GM21423 (cell line): Measurements from ENCODE around the gene RHD.
"Not testable (repeated sequence)": the region's sequence is repeated elsewhere in the genome, so short reads cannot be mapped to it uniquely, and the experiment has no call there.

Experiments
- ATAC-seq: cut with Tn5 transposase; IDR thresholded peaks from one replicate; pipeline ENCODE4 v1.9.1; 2021; ENCODE audit warnings: mild to moderate bottlenecking, moderate library complexity; ENCODE audit not compliant: unreplicated experiment

The RHD gene

DNA sequence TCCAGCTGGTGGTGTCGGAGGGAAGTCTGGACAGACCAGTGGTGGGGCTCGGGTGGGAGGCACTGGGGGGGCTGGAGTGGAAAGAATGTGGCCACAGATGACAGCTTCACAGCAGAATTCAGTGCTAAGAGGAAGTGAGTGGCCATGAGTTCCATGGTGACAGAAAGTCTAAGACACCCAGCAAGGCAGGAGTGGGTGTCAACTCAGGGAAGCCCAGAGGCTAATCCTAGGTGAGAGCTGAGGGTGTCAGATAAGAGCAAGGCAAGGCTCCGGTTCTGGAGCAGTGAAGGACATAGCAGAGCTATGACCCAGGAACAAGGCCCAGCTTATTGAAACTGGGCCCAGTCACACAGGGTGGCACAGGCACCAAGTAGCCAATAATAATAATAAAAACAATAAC is 30.0 kb downstream of the RHD start:
- ATAC-seq: not testable (repeated sequence)

DNA sequence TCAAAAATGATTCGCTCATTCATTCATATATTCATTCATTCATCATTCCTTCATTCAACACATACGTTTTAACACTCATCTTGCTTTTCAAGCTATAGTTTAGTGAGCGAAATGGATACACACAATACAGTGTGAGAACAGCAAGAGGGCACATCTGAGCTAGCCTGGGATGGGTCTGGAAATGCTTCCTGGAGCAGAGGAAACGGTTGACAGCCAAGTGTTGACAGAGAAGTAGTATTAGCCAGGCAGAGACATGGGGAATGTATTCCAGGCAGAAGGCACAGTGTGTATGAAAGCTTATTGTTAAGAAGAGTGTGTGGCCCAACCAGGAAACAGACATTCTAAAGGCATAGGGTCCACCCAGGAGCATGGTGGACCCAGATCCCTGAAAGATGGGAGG is 32.6 kb downstream of the RHD start:
- ATAC-seq: not testable (repeated sequence)

DNA sequence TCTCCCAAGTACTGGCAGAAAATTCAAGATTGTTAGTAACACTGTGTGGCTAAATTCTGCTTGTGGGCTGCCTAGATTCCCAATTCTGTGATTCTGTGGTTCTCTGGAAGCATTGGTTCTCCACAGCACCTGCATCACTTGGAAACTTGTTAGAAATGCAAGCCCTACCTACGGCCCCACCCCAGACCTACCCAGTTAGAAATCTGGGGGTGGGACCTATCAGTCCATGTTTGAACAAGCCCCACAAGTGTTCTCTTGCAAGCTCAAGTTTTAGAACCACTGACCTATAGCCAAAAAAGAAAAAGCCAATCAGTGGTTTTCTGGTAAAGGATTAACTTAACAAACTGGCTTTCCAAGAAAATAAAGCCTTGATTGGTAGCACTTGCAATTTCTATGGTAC is 35.9 kb downstream of the RHD start:
- ATAC-seq: not testable (repeated sequence)

GRCh38 chr1:25309085-25309484 is 36.8 kb downstream of the RHD start:
- not testable (repeated sequence) for ATAC-seq

- ATAC-seq: not testable (repeated sequence)
These were observed 37.2 kb downstream of the RHD start for GRCh38 chr1:25309486-25309885.

DNA sequence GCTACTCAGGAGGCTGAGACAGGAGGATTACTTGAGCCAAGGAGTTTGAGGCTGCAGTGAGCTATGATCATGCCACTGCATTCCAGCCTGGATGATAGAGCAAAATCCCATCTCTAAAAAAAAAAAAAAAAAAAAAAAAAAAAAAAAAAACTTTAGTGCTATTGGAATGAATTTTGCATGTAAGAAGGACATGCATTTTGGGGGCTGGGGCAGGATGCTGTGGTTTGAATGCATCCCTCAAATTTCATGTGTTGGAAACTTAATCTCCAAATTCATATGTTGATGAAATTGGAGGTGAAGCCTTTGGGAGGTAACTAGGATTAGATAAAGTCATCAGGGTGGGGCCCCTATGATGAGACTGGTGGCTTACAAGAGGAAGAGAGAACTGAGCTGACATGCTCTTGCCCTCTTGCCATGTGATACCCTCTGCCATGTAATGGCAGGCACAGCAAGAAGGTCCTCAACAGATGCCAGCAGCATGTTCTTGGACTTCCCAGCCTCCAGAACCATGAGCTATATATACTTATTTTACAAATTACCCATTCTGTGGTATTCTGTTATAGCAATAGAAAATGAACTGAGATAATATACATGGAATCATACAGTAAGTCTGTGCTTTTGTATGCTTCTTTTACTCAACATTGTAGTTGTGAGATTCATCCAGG is 40.6 kb downstream of the RHD start:
- ATAC-seq: not testable (repeated sequence)

GRCh38 chr1:25320314-25320938 is 48.1 kb downstream of the RHD start:
- not testable (repeated sequence) for ATAC-seq

DNA sequence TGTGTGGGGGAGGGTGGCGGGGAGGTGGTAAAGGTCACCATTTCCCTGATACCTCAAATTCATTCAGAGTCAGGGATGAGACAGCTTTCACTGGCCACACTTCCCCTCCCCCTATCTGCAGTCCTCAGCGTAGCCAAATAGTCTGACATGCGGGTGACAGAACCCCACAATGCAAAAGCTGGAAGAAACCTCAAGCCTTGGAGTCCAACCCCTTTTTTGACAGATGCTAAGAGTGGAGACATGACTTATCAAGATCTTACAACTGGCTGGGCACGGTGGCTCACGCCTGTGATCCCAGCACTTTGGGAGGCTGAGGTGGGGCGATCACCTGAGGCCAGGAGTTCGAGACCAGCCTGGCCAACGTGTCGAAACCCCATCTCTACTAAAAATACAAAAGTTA is 49.8 kb downstream of the RHD start:
- ATAC-seq: not testable (repeated sequence)

- not testable (repeated sequence) for ATAC-seq
These were observed 52.1 kb downstream of the RHD start for GRCh38 chr1:25324407-25324806.

DNA sequence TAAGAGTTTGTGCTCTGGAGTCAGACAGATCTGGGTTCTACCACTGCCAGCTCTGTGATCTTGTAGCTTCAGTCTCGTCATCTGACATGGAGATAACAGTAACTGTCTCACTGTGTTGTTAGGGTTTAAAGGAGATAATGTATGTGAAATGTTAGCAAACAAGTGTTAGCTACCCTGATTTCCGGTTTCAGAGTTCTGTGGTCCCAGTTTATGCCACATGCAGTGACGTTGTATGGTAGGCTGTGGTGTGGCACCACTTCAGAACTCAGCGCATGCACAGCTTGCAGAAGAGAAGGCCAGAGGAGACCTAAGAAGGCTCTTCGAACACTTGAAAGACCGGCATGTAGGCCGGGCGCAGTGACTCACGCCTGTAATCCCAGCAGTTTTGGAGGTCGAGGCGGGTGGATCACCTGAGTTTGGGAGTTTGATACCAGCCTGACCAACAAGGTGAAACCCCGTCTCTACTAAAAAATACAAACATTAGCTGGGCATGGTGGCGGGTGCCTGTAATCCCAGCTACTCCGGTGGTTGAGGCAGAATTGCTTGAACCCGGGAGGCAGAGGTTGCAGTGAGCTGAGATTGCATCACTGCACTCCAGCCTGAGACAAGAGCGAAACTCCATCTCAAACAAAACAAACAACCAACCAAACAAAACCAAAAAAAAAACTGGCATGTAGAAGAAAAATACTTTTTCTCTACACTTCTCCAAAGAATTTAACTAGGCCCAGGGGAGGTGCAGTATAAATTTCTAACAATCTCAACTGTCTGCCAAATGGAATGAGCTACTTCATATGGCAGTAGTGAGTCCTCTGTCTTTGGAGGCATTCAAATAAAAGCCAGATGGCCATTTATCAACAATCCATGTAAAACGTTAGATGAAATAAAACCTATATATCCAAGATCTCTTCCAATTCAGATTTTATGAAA is 55.8 kb downstream of the RHD start:
- ATAC-seq: not testable (repeated sequence)

- ATAC-seq: not testable (repeated sequence)
These were observed 56.5 kb downstream of the RHD start for GRCh38 chr1:25328791-25329185.

DNA sequence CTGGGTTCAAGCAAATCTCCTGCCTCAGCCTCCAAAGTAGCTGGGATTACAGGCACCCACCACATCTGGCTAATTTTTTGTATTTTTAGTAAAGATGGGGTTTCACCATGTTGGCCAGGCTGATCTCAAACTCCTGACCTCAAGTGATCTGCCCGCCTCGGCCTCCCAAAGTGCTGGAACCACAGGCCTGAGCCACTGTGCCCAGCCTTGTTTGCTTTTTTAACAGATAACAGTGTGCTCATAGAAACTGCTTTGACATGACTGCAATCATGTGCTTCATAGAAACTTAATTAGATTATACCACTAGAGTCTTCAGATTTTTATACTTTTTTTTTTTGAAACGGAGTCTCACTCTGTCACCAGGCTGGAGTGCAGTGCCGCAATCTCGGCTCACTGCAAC is 57.0 kb downstream of the RHD start:
- ATAC-seq: not testable (repeated sequence)

- not testable (repeated sequence) for ATAC-seq
These were observed 57.6 kb downstream of the RHD start for GRCh38 chr1:25329950-25330349.

GRCh38 chr1:25336922-25337354 is 64.6 kb downstream of the RHD start:
- ATAC-seq: not testable (repeated sequence)

DNA sequence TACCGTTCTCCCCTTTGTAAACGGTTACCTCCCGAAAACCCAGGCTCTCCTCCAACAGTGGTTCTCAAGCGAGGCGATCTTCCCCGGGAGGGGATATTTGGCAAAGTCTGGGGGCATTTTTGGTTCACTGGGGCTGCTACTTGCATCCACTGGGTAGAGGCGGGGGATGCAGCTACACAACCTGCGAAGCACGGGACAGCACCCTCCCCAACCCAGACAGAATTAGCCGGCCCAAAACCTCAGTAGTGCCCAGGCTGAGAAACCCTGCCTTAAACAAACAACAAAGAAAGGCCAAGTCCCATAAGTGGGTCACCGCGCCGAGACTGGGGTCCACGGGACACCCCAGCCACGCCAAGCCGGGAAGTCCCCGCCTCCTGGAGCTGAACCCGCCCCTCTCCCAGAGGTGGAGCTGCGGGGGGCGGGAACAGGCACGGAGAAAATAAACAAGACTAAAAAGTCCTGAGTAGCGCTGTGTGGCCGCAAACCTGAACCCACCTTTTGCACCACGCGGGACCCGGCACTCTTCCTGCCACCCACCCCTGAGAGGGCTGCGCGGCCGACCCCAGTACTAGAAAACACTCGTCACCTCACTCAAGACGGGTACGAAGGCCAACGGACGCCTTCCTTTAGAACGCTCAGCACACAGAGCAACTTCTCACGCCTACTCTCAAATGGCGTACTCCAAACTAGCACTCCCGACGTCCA is 65.3 kb downstream of the RHD start:
- ATAC-seq: peak; percentile 21

- peak; percentile 69 for ATAC-seq
These were observed 66.1 kb downstream of the RHD start, which contains the start of gene TMEM50A for GRCh38 chr1:25338188-25338981. Gene TMEM50A, plus strand, starts transcription at chr1:25338334. Its CDS starts 2,153 bp downstream, at chr1:25340487.

- no peak for ATAC-seq
These were observed 66.7 kb downstream of the RHD start for GRCh38 chr1:25338986-25339385.

DNA sequence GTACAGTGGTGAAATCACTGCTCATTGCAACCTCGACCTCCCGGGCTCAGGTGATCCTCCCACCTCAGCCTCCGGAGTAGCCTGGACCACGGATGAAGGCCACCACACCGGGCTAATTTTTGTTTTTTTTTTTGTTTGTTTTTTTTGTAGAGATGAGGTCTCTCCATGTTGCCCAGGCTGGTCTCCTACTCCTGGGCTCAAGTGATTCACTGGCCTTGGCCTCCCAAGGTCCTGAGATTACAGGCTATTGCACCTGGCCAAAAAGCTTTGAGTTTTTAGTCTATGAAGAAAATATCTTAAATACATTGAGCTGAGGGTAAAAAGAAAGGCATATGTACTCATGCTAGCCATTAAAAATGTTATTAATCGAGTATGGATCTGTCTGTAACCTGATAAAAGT is 69.4 kb downstream of the RHD start:
- no peak for ATAC-seq

GRCh38 chr1:25342846-25343245 is 70.5 kb downstream of the RHD start:
- ATAC-seq: no peak

DNA sequence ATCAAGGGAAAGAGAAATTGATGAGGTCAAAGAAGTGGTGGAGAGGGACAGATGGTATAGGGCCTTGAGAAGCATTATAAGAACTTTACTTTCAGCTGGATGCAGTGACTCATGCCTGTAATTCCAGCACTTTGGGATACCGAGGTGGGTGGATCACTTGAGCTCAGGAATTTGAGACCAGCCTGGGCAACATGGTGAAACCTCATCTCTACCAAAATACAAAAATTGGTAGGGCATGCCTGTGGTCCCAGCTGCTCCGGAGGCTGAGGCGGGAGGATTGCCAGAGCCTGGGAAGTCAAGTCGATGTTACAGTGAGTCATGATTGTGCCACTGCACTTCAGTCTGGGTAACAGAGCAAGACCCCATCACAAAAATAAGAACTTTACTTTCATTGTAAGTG is 71.6 kb downstream of the RHD start:
- ATAC-seq: no peak
